ENCODE measurements around the gene NUDCD3.
A peak's percentile ranks its signal among the peaks of the same experiment; 100 is the strongest.
"Not testable (repeated sequence)": the region's sequence is repeated elsewhere in the genome, so short reads cannot be mapped to it uniquely, and the experiment has no call there.

Gene NUDCD3

DNA sequence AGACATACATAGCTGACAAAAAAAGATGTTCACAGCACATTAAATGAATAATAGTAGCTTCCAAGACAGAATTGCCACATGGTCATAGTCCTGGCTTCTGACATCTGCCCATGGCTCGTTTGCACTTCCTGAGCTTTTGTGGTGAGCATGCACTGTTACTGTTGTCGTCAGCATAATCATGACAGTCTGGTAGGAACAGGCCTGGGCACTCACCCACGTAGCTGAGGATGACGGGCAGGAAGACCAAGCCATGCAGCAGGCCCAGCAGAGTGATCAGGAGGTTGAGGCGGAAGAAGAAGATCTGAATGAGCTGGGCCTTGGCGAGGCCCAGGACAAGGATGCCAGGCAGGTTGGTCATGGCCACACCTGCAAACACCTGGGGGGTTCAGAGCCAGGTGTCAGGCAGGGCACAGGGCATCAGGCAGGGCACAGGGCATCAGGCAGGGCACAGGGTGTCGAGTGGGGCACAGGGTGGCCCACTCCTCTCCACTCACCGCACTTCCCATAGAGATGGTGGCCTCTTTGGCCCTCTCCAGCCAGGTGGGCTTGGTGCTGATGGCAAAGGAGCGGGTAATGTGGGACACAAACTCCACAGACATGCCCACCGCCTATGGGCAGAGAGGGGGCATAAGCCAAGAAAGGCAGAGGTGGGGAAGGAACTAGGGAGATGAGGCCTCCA lies 25.3 kb upstream of the NUDCD3 start:
- no peak for DNase-seq

DNA sequence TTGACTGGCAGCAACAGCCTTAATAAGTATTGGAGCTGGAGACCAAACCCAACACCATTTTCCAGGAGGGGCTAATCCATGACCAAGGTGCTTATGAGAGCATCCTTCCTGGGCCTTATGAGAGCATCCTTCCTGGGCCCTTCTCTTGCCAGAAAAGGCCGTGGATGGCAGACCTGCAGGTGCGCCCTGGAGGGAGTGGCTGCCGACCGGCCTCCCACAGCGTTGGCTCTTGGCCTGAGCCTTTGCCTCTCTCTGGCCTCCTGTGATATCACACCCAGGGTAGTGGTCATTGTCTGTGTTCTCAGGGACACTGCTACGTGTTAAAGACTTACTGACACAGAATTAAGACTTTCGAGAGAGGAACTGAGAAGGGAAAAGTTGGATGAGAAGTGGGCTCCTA lies 22.3 kb upstream of the NUDCD3 start:
- DNase-seq = no peak

DNA sequence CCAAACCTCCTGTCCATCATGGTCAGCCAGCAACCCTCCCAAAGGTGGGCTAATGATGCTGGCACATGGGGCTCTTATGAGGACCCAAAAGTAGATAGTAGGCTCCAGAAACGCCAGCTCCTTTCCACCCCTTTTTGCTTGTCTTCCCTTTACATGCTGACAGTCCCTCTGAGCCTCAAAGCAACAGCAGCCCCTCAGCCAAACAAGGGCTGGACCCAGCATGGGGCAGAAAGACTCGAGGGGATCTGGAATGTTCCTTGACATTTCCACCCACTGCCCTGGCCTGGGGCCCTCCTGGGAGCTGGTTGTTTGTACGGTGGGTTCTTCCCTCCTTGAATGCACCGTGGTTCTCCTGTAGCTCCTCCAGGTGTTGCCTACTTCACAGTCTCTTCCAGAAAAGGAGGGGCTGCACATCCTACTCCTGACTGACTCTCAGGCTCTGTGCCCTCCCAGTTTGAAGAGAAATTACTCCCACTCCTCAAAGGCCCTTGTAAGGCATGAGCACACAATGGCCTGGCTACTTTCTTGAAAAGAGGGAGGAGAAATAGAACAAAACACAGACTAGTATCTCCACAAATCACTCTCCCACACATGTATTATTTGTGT lies 21.5 kb upstream of the NUDCD3 start:
- DNase-seq = no peak

DNA sequence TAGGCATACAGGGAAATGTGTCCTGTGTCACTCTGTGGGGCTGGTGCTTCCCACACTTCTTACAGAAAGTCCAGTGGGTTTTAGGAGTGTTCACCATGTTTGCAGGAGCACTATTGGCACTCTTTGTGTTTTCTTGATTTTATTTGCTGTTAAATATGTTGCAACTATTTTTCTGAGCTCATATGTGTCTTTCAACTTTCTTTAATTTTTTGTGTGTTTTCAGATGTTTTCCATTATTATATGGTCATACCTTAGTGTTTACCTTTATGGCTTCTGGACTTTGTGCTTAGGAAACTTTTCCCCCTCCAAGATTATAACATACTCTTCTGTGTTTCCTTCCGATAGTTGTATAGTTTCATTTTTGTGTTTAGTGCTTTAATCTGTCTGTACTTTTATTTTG lies 20.8 kb upstream of the NUDCD3 start:
- DNase-seq = no peak

DNA sequence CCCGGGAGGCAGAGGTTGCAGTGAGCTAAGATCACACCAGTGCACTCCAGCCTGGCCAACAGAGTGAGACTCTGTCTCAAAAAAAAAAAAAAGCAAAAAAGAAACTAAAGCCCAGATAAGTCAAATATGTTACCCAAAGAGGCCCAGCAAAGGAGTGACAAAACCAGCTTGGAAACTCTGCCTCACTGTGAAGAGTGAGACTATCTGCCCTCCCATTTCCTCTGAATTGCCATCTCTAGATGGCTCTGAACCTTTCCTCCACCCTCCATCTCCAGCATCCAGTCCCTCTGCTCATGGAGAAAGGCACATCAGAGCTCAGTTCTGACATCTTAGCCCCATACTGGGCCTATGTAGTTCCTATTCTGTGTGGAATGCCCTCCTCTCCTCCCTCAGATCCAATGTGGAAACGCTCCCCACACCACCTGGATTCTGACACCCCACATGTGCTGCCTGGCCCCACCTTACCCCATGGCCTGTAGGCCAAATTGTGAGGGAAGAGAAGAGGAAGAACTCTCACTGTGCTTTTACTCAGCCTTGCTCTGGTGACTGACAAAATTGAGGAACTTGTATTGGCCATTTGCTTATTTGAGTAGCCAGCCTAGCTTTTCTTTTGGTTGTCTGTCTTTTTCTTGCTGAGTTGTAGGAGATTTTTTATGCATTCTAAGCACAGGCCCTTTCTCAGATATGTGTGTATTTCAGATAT lies 18.0 kb upstream of the NUDCD3 start:
- peak; percentile 67 to 74 for DNase-seq

DNA sequence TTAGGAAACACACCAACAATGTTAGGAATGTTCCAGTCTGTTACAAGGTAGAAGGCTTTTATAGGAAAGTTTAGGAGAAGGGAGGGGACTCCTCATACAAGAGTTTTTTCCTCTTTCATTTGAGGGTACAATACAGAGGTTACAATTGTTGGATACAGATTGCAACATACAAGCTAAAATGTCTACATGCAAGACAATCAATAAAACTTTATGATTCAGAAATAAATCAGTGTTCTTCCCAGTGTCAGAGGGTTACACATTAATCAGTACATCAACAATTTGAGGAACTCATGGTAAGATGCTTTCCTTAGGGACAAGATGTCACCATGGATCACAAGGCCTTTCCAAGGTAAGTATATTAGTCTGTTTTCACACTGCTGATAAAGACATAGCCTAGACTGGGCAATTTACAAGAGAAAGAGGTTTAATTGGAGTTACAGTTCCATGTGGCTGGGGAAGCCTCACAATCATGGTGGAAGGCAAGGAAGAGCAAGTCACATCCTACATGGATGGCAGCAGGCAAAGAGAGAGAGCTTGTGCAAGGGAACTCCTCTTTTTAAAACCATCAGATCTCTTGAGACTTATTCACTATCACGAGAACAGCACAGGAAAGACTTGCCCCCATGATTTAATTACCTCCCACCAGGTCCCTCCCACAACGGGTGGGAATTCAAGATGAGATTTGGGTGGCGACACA lies 16.3 kb upstream of the NUDCD3 start:
- not testable (repeated sequence) for DNase-seq

DNA sequence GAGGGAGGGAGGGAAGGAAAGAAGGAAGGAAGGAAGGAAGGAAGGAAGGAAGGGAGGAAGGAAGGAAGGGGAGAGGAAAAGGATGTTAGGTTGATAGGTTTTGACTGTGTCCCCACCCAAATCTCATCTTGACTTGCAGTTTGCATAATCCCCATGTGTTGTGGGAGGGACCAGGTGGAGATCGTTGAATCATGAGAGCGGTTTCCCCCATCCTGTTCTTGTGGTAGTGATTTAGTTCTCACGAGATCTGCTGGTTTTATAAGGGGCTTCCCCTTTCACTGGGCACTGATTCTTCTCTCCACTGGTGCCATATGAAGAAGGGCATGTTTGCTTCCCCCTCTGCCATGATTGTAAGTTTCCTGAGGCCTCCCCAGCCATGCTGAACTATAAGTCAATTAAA lies 15.1 kb upstream of the NUDCD3 start:
- no peak for DNase-seq

DNA sequence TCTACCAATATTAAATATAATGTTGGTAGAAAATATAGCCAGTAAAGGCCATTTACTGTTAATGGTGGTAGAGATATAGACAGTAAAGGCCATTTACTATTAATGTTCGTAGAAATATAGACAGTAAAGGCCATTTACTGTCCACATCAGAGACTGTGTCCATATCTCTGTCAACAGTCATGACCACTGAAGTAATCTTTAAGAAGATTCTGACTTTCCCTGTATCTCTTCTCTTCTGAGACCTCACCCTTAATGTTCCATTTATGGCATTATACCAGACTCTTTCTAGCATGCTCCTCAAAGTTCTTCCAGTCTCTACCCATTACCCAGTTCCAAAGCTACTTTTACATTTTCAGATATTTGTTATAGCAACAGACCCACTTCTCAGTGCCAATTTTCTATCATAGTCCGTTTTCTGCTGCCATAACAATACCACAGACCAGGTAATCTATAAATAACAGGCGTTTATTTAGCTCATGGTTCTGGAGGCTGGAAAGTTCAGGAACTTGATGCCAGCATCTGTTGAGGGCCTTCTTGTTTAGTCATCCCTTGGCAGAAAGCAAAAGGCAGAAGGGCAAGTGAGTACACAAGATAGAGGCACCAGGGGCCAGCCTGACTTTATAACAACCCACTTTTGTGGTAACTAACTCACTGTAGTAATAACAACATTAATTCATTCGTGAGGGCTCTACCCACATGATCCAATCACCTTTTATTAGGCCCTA lies 7.9 kb upstream of the NUDCD3 start:
- no peak for DNase-seq

DNA sequence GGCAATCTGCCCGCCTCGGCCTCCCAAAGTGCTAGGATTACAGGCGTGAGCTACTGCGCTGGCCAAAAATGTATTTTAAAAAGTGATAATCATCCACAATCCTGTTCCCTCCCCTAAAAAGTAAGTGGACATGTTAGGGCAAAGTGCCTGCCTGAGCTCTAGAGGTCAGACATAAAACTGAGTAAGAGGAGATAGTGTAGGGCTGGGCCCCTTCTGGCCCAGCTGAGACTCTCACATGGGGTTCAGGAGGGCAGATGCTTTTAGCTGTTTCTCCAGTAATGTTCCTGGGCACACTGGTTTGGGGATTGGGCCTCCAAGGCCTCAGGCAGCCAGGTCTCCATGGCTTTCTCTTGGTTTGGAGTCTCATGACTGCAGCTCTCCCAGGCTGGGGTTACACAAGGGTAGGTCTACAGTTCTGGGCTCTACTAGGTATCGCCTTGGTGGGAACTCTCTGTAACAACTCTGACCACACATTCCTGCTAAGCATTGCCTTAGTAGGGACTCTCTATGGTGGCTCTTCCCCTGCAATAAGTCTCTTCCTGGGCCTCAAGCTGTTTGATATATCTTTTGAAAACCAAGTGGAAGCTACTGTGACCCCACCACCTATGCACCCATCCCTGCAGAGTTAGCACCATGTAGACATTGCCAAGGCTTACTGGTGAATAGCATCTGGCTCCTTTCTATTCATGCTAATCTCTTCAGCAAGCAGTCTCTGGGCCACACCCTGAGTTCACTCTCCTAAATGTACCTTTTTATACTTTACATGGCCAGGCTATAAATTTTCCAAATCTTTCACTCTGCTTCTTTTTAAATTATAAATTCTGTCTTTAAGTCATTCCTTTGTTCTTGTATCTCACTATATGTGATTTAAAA lies 6.9 kb upstream of the NUDCD3 start:
- DNase-seq = no peak

DNA sequence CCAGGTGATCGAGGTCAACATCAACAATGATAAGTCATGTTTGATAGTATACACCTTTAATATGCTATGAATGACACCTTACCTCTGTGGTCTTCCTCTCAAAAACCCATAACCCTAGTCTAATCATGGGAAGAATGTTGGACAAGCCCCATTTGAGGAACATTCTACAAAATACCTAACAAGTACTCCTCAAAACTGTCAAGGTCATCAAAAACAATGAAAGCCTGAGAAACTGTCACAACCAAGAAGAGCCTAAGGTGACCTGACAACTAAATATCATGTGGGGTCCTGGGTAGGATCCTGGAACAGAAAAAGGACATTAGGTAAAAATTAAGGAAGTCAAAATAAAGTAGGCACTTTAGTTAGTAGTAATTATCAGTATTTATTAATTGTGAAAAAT lies 5.9 kb upstream of the NUDCD3 start:
- no peak for DNase-seq

DNA sequence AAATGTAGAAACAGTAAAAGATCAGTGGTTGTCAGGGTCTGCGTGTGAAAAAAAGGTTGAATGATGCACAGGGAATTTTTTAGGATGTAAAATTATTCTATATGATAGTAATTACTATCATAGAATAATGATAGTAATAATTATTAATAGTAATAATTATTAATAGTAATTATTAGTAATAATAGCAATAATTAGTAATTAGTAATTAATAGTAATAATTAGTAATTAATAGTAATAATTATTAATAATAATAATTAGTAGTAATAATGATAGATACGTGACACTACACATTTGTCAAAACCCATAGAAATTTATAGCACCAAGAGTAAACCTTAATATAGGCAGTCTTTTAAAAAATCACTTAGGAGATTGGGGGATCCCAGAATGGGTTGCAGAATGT lies 4.5 kb upstream of the NUDCD3 start:
- DNase-seq = no peak

DNA sequence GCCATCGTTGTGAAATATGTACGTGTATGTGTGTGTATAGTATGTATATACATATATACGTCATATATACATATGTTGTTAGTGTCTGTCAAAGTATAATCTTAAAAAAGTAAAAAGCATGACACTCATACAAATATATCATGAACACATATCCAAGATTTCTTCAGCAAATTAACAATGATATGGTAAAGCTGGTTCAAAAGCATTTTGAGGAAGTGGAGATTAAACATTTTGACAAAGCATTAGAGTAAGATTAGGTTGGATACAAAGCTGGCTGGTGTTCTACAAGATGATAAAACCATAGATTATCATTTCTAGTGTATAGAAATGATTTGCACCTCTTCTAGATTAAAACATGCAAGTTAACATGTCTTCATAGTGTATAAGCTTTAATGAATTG lies 771 bp upstream of the NUDCD3 start:
- peak in 1 of 2 experiments; percentile 55 for DNase-seq

DNA sequence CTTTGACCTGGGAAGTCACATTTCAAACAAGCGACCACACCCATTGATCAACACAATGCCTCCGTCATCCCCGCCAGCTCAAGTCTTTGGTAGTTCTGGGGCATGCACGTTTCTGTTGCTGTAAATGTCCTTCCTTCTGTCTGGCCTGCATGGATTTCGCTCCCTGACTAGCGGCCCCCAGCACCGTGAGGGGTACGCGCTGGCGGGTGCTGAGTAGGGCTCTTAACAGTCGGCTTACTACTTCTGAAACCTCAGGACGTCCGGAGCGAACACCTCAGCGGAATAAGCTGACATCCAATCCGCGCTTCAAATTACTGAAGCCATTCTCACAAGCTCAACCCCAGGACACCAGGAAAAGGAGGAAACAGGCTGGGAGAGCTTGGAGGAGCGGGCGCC lies 505 bp downstream of the NUDCD3 start:
- DNase-seq = peak; percentile 63 to 89

DNA sequence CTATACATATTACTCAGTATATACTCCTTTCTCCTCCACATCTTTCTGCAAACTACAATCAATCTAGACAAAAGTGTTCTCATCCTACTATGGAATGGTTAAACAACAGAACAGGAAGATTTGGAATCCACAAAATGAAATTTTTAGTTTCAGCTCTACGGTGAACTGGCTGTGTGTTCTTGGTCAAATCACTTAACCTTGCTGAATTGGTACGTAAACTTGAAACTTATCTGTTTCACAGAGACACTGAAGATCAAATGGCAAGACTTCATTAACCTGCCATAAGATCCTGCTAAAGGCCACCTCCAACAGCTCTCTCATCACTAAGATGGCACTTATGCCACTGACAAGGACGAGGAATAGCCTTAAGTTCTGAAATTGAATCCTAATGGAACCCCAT lies 1.5 kb downstream of the NUDCD3 start:
- DNase-seq = no peak

DNA sequence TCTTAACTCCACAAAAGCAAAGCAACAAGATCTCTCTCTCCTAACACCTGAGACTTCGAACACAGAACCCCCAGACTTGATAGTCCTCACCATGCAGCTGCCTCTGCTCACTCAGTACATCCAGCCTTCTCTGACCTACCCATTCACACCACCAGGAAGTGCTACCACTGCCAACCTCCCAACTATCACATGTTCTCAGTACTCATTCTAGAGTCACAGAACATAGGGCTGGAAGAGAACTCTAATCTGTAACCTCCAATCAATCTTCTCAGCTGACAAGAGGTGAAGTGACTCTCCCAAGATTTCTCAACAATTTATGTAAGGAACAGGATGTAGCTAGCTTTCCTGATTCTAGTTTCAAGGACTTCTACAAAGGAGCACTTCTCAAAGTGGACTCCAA lies 3.8 kb downstream of the NUDCD3 start:
- DNase-seq = peak in 1 of 2 experiments; percentile 30

DNA sequence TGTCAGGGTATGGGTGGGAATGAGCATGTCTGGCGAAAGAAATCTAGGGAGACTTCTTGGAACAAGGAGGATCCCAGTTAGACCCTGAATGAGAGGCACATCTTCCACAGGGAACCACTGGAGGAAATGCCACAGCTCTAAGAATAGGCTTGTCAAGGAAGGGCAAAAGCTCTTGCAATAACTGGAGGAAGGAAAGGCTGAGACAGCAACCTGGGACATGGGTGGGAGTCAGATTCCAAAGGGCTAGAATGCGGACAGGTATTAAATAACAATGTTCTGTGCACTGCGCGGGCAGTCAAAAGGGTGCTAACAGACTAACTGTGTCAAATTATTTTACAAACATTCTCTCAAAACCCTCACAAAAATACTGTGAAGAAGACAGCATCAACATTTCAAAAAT lies 4.5 kb downstream of the NUDCD3 start:
- no peak for DNase-seq

DNA sequence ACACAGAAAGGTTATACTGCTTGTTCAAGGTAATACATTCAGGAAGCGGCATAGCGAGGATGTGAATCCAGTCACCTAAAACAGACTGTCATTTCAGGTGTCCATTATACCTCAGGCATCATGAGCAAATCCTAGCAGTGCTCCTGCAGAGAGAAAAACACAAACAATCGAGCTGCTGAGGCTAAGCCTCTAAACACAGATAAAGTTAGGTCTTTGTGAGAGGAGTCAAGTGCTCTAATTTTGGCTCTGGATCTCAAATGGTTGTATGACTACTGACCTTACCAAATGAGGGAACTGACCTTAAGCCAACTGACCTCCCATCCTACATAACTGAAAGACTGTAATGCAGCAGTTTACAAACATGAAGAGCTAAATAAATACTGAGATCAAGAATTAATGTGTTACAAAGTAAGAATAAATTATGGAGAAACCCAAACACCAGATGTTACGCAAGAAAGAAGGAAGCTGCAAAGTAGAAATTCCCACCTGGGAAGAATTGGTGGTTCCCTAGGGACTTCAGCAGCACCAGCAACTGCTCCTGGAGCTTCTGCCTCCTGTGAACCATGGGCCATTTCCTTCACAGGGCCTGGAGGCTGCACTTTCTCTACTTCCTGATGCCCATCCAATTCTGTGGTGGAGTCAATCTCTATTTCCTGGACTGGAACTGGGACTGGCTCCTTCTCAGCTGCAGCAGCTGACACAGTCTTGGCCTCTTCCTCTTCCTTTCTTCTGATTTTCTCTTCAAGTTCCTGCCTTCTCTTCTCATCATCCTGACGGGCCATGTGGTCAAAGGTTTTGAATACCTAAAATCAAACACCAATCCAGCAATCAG lies 5.8 kb downstream of the NUDCD3 start:
- DNase-seq = peak; percentile 65 to 70

DNA sequence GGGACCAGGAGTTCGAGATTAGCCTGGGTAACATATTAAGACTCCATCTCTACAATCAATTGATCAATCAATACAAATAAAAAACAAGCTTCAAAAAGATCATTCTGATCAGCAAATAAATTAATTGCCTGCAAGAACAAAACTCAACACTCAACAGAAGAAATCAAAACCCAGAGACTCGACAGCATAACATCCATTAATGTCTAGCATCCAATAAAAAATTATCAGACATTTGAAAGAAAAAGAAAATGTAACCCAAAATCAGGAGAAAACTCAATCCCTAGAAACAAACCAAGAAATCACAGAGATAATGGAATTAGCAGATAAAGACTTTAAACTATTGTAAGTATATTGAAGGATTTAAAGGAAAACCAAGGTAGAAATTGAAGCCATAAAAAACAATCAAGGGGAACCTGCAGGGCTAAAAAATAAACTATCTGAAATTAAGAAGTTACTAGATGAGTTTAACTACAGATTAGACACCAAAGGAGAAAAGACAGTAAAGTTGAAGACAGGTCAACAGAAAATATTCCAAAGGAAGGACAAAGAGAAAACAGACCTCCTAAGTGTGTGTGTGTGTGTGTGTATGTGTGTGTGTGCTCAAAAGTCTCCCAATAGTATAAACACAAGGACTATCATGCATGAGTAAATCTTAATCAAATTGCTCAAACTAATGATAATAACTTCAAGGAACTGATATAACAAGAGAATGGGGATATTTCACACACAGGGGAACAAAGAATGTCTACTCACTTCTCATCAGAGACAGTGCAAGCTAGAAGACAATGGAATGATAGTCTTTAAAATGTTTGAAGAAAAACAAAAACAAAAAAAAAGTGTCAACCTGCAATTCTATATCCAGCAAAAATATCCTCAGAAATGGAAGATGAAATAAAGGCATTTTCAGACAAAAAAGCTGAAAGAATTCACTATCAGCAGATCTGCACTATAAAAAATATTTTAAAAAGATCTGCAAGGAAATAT lies 7.7 kb downstream of the NUDCD3 start:
- no peak for DNase-seq

DNA sequence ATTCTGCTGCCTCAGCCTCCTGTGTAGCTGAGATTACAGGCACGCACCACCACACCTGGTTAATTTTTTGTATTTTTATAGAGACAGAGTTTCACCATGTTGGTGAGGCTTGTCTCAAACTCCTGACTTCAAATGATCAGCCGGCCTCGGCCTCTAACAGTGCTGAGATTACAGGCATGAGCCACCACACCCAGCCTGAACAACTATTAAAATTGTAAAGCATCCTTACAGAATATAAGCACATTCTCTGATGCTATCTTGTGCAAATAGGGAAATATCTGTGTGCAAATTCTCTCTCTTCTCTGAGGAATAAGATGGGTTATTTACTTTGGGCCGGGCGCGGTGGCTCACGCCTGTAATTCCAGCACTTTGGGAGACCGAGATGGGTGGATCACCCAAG lies 12.5 kb downstream of the NUDCD3 start:
- no peak for DNase-seq
